GM19324 (cell line): ENCODE measurements around the gene XYLT1.

Experiments used
- ATAC-seq: cut with Tn5 transposase; IDR thresholded peaks from one replicate; pipeline ENCODE4 v1.9.1; 2021; ENCODE audit warnings: mild to moderate bottlenecking, moderate library complexity; ENCODE audit not compliant: unreplicated experiment, low FRiP score

XYLT1 gene

GRCh38 chr16:17362183-17362582, 108.6 kb downstream of the XYLT1 start:
- ATAC-seq, result no peak

GRCh38 chr16:17360693-17361122, 110.1 kb downstream of the XYLT1 start:
- ATAC-seq, result no peak

- no peak for ATAC-seq
Measured at GRCh38 chr16:17359788-17360390, 110.9 kb downstream of the XYLT1 start.

- ATAC-seq, result no peak
Measured at GRCh38 chr16:17358846-17359245, 111.9 kb downstream of the XYLT1 start.

- no peak for ATAC-seq
Measured at GRCh38 chr16:17358355-17358754, 112.4 kb downstream of the XYLT1 start.

- no peak for ATAC-seq
Measured at GRCh38 chr16:17357307-17358062, 113.3 kb downstream of the XYLT1 start.

- no peak for ATAC-seq
Measured at GRCh38 chr16:17356243-17356933, 114.4 kb downstream of the XYLT1 start.

GRCh38 chr16:17354685-17355084, 116.1 kb downstream of the XYLT1 start:
- no peak for ATAC-seq

GRCh38 chr16:17354141-17354601, 116.6 kb downstream of the XYLT1 start:
- no peak for ATAC-seq

GRCh38 chr16:17353561-17353960, 117.2 kb downstream of the XYLT1 start:
- no peak for ATAC-seq

- no peak for ATAC-seq
Measured at GRCh38 chr16:17351441-17352035, 119.2 kb downstream of the XYLT1 start.

GRCh38 chr16:17350207-17350606, 120.6 kb downstream of the XYLT1 start:
- ATAC-seq, result no peak

- ATAC-seq, result no peak
Measured at GRCh38 chr16:17348826-17349225, 121.9 kb downstream of the XYLT1 start.

GRCh38 chr16:17348042-17348783, 122.5 kb downstream of the XYLT1 start:
- no peak for ATAC-seq

- ATAC-seq, result no peak
Measured at GRCh38 chr16:17347624-17348023, 123.1 kb downstream of the XYLT1 start.

GRCh38 chr16:17346621-17347569, 123.9 kb downstream of the XYLT1 start:
- ATAC-seq, result no peak

- ATAC-seq, result no peak
Measured at GRCh38 chr16:17345043-17345442, 125.7 kb downstream of the XYLT1 start.

- ATAC-seq, result no peak
Measured at GRCh38 chr16:17343728-17344127, 127.0 kb downstream of the XYLT1 start.

- no peak for ATAC-seq
Measured at GRCh38 chr16:17343028-17343427, 127.7 kb downstream of the XYLT1 start.
